ENCODE results near the gene CYP3A4. TPM values are rescaled to one million over a fixed set of nuclear protein-coding genes. Genes with fewer than 3 reads are reported as not detected.

The CYP3A4 gene
- total RNA-seq, 1 experiment from 2014 or later, result not detected

DNA sequence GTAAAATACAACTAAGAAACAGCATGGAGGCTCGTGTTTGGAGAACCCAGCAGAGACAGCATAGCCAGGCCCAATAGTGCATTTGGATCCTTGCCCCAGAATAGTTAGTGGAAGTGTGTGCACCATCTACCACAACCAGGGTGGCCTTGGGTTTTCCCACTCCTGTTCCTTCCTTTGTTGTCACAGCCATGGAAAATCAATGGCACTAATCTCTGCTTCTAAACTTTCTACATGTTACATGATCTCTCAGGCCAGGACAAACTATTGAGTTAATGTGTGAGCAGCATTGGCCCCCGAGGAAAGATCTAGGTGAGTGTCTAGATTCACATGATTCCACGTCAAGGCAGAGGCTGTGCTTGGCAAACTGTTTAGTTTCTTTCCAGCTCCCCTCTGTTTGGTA, 51.0 kb downstream of the CYP3A4 start:
- H3K23me2 ChIP-seq (ENCODE audit: insufficient read length, low read depth, low read length, poor library complexity, severe bottlenecking), result no peaks in the 10 kb centered on the region
- H3K4me3 Mint-ChIP-seq, result no peak overlapping the region
- H2BK12ac ChIP-seq (ENCODE audit: insufficient read length, low read depth, low read length), result no peak overlapping the region
- no peak overlapping the region for H2BK120ac ChIP-seq (ENCODE audit: low read depth, low read length, poor library complexity, severe bottlenecking)
- WGBS (ENCODE audit: extremely low coverage, insufficient read length, low lambda C conversion rate), result no CpG with 5 or more reads among the region's 3 CpGs
- H2AK5ac ChIP-seq (ENCODE audit: insufficient read length, low read length), result no peak overlapping the region
- no peak overlapping the region for H4K5ac ChIP-seq (ENCODE audit: insufficient read length, low read depth, low read length)
- no peak overlapping the region for H2BK20ac ChIP-seq (ENCODE audit: low read depth, low read length, poor library complexity, severe bottlenecking)
- no peak overlapping the region for H2BK5ac ChIP-seq (ENCODE audit: insufficient read length, low read length)
- no peak overlapping the region for H3K27ac ChIP-seq (ENCODE audit: insufficient read length, low read depth, low read length)
- no peak overlapping the region for H3K56ac ChIP-seq (ENCODE audit: insufficient read length, low read depth, low read length)
- no peaks in the 10 kb centered on the region for H3K4me1 ChIP-seq (ENCODE audit: insufficient read depth, low read length)
- H2AFZ ChIP-seq (ENCODE audit: low read length), result no peak overlapping the region
- H3K14ac ChIP-seq (ENCODE audit: insufficient read depth, low read length), result no peak overlapping the region
- no peak overlapping the region for H2BK15ac ChIP-seq (ENCODE audit: low read depth, low read length)
- no peak overlapping the region for H4K91ac ChIP-seq (ENCODE audit: insufficient read length, low read depth, low read length)
- no peak overlapping the region for H3K4ac ChIP-seq (ENCODE audit: low read depth, low read length)
- no peaks in the 10 kb centered on the region for H3K9me3 ChIP-seq (ENCODE audit: control insufficient read depth, low read depth, low read length)
- no peaks in the 10 kb centered on the region for H3K79me2 ChIP-seq (ENCODE audit: insufficient read depth, low read length)
- no peak overlapping the region for H4K8ac ChIP-seq (replicated peaks; ENCODE audit: insufficient read length, low read depth, low read length)
- no peak overlapping the region for H3K18ac ChIP-seq (ENCODE audit: insufficient read length, low read depth, low read length)
- H3K9ac ChIP-seq (ENCODE audit: extremely low read depth, insufficient read length, low read length), result no peak overlapping the region
- no peaks in the 10 kb centered on the region for H3K27me3 ChIP-seq (ENCODE audit: insufficient read depth, low read length)
- H3K4me1 Mint-ChIP-seq, result peaks cover 0 to 17% of the 10 kb centered on the region in 2 experiments; a peak in 2 of 4 replicates
- no peaks in the 10 kb centered on the region; the same call in 1 of the 2 replicates for H3K27me3 Mint-ChIP-seq (ENCODE audit: low read depth)
- TF ChIP-seq, protein P1, sequence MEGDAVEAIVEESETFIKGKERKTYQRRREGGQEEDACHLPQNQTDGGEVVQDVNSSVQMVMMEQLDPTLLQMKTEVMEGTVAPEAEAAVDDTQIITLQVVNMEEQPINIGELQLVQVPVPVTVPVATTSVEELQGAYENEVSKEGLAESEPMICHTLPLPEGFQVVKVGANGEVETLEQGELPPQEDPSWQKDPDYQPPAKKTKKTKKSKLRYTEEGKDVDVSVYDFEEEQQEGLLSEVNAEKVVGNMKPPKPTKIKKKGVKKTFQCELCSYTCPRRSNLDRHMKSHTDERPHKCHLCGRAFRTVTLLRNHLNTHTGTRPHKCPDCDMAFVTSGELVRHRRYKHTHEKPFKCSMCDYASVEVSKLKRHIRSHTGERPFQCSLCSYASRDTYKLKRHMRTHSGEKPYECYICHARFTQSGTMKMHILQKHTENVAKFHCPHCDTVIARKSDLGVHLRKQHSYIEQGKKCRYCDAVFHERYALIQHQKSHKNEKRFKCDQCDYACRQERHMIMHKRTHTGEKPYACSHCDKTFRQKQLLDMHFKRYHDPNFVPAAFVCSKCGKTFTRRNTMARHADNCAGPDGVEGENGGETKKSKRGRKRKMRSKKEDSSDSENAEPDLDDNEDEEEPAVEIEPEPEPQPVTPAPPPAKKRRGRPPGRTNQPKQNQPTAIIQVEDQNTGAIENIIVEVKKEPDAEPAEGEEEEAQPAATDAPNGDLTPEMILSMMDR (conservative IDR thresholded peaks at IDR 0.05), result no peak
- H3T11ph ChIP-seq (ENCODE audit: low read length), result no peak overlapping the region
- no peaks in the 10 kb centered on the region for H4K20me1 ChIP-seq (ENCODE audit: control insufficient read depth, insufficient read depth, insufficient read length)
- H3K79me1 ChIP-seq (ENCODE audit: insufficient read depth, low read depth, low read length, poor library complexity, severe bottlenecking), result no peaks in the 10 kb centered on the region
- no peak overlapping the region for H3K27ac Mint-ChIP-seq
- DNase-seq, result no peak
- H3K9me3 Mint-ChIP-seq, result no peaks in the 10 kb centered on the region
- no peak overlapping the region for H3K4me2 ChIP-seq (ENCODE audit: insufficient read depth, insufficient read length, low read length)
- no peak overlapping the region for H3K23ac ChIP-seq (ENCODE audit: insufficient read length, low read depth, low read length)
- no peaks in the 10 kb centered on the region for H3K36me3 Mint-ChIP-seq (ENCODE audit: insufficient read depth in 1 of 3, low read depth in 3 of 3)
